ENCODE measurements around the gene ESCO1. TPM values are rescaled to one million over a fixed set of nuclear protein-coding genes. Genes with fewer than 3 reads are reported as not detected.

The ESCO1 gene
- total RNA-seq, 1 experiment from 2014 or later: 10.8 TPM

- POLR2A ChIA-PET (ENCODE audit: unreplicated experiment): no interaction called here
- Histone ChIP-seq H3K79me2 (ENCODE audit: low read depth) (no peaks in the 10 kb centered on the region), H3K27me3 (ENCODE audit: insufficient read depth, low read depth) (no peaks in the 10 kb centered on the region), H3F3A (ENCODE audit: insufficient read depth, low read depth) (no peaks in the 10 kb centered on the region), H3K9me2 (ENCODE audit: insufficient read depth) (no peaks in the 10 kb centered on the region), H3K4me1 (replicated peaks; ENCODE audit: insufficient read depth) (peaks cover 7% of the 10 kb centered on the region; the same call in 1 of the 2 replicates), H3K36me3 (ENCODE audit: low read depth) (no peaks in the 10 kb centered on the region), H2AFZ (no peak overlapping the region), H3K4me3 (no peak overlapping the region), H3K9me3 (ENCODE audit: insufficient read depth, low read depth) (no peaks in the 10 kb centered on the region), H4K20me1 (ENCODE audit: insufficient read depth) (no peaks in the 10 kb centered on the region), H3K4me2 (no peak overlapping the region), H3K27ac (no peak overlapping the region)
- DNase-seq: no peak
- BruUV-seq (replicated peaks): no TSS peak
- CTCF ChIA-PET: no interaction called here
- intact Hi-C loops (cut with micrococcal nuclease; ENCODE audit: unreplicated experiment): no loop called here
- no peak for TF ChIP-seq CTCF (conservative IDR thresholded peaks at IDR 0.05)
- no peak for TF ChIP-seq EZH2 (IDR thresholded peaks at IDR 0.05; ENCODE audit: low read depth)
Measured at GRCh38 chr18:21484851-21485636, 115.5 kb downstream of the ESCO1 start.

- CTCF ChIA-PET: no interaction called here
- Histone ChIP-seq H3K4me1 (replicated peaks; ENCODE audit: insufficient read depth) (peaks cover 7% of the 10 kb centered on the region; the same call in 1 of the 2 replicates), H3K36me3 (ENCODE audit: low read depth) (no peaks in the 10 kb centered on the region), H3F3A (ENCODE audit: insufficient read depth, low read depth) (no peaks in the 10 kb centered on the region), H3K4me2 (no peak overlapping the region), H3K9me2 (ENCODE audit: insufficient read depth) (no peaks in the 10 kb centered on the region), H2AFZ (no peak overlapping the region), H3K27me3 (ENCODE audit: insufficient read depth, low read depth) (no peaks in the 10 kb centered on the region), H4K20me1 (ENCODE audit: insufficient read depth) (no peaks in the 10 kb centered on the region), H3K79me2 (ENCODE audit: low read depth) (no peaks in the 10 kb centered on the region), H3K4me3 (no peak overlapping the region), H3K27ac (no peak overlapping the region), H3K9me3 (ENCODE audit: insufficient read depth, low read depth) (no peaks in the 10 kb centered on the region)
- intact Hi-C loops (cut with micrococcal nuclease; ENCODE audit: unreplicated experiment): no loop called here
- BruUV-seq (replicated peaks): no TSS peak
- POLR2A ChIA-PET (ENCODE audit: unreplicated experiment): no interaction called here
- DNase-seq: no peak
- TF ChIP-seq EZH2 (IDR thresholded peaks at IDR 0.05; ENCODE audit: low read depth): no peak
- no peak for TF ChIP-seq CTCF (conservative IDR thresholded peaks at IDR 0.05)
Measured at GRCh38 chr18:21483051-21483450, 117.5 kb downstream of the ESCO1 start.

DNA sequence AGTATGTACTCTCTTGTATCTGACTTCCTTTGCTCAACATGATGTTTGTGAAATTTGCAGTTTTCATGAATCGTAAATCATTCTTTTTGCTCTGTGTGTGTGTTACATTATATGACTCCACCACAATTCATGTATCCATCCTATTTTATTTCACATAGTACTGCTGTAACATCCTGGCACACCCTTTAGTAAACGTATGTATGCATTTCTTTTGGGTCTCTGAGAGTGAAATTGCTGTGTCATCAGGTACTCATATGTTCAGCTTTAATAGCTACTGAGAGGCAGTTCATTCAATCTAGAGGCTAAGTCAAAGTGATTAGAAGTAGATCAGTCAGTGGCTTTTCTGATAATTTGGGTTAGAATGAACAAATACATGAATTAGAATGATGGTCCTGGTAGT lies 118.8 kb downstream of the ESCO1 start:
- no peak overlapping the region for H3K4me2 ChIP-seq
- no peak overlapping the region for H3K27ac ChIP-seq
- H3K27me3 ChIP-seq (ENCODE audit: insufficient read depth, low read depth): no peaks in the 10 kb centered on the region
- H4K20me1 ChIP-seq (ENCODE audit: insufficient read depth): no peaks in the 10 kb centered on the region
- H3K36me3 ChIP-seq (ENCODE audit: low read depth): no peaks in the 10 kb centered on the region
- no TSS peak for BruUV-seq (replicated peaks)
- H3K4me1 ChIP-seq (replicated peaks; ENCODE audit: insufficient read depth): peaks cover 7% of the 10 kb centered on the region; the same call in 1 of the 2 replicates
- no peaks in the 10 kb centered on the region for H3K9me3 ChIP-seq (ENCODE audit: insufficient read depth, low read depth)
- no peaks in the 10 kb centered on the region for H3F3A ChIP-seq (ENCODE audit: insufficient read depth, low read depth)
- ChIA-PET POLR2A (ENCODE audit: unreplicated experiment) (no interaction called here), CTCF (no interaction called here)
- no peak for DNase-seq
- no peak overlapping the region for H2AFZ ChIP-seq
- TF ChIP-seq EZH2 (IDR thresholded peaks at IDR 0.05; ENCODE audit: low read depth) (no peak), CTCF (conservative IDR thresholded peaks at IDR 0.05) (no peak)
- no peaks in the 10 kb centered on the region for H3K79me2 ChIP-seq (ENCODE audit: low read depth)
- no peak overlapping the region for H3K4me3 ChIP-seq
- intact Hi-C loops (cut with micrococcal nuclease; ENCODE audit: unreplicated experiment): no loop called here
- no peaks in the 10 kb centered on the region for H3K9me2 ChIP-seq (ENCODE audit: insufficient read depth)

Measured in PC-9 (cell line).